Measurements from ENCODE around the gene NEK1. TPM values are rescaled to one million over a fixed set of nuclear protein-coding genes. Genes with fewer than 3 reads are reported as not detected.
A peak's percentile ranks its signal among the peaks of the same experiment; 100 is the strongest.

NEK1 gene
- total and polyA plus RNA-seq, 2 of the 4 experiments (the other 2 are of a cell fraction) = 3.3 to 3.9 TPM

DNA sequence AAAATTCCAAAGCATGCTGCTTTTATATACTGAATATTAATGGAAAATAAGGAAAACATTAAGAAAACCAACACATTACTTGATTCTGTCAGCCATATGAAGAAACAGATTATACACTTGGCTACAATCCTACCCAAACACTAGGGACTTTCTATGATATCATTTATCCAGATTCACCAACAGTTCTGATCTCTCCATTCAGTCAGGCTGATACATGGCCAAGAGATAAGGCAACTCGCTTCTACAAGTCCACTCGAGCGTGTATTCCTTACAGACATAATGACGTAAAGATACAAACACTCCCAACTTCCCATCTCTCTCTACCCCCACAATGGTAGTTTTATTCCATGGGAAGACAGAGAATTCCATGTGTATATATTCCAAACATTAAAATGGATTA, 44.5 kb downstream of the NEK1 start:
- TF ChIP-seq, protein P1, sequence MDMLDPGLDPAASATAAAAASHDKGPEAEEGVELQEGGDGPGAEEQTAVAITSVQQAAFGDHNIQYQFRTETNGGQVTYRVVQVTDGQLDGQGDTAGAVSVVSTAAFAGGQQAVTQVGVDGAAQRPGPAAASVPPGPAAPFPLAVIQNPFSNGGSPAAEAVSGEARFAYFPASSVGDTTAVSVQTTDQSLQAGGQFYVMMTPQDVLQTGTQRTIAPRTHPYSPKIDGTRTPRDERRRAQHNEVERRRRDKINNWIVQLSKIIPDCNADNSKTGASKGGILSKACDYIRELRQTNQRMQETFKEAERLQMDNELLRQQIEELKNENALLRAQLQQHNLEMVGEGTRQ (IDR thresholded peaks at IDR 0.05; ENCODE audit: low read depth, low read length) = no peak
- TF ChIP-seq RFX5 (IDR thresholded peaks at IDR 0.05; ENCODE audit: low read depth, low read length) (no peak), POLR2A (IDR thresholded peaks at IDR 0.05; ENCODE audit: low read depth, low read length) (no peak), NFE2L2 (IDR thresholded peaks at IDR 0.05; ENCODE audit: low read depth, low read length) (no peak), MAZ (IDR thresholded peaks at IDR 0.05; ENCODE audit: borderline replicate concordance, low read depth, low read length) (no peak), MXI1 (IDR thresholded peaks at IDR 0.05; ENCODE audit: borderline replicate concordance, low read depth, low read length) (no peak), CEBPB (IDR thresholded peaks at IDR 0.05; ENCODE audit: low read depth, low read length) (no peak), RCOR1 (IDR thresholded peaks at IDR 0.05; ENCODE audit: insufficient replicate concordance, low read length) (no peak), CHD1 (IDR thresholded peaks at IDR 0.05; ENCODE audit: low read depth, low read length) (no peak), MAFK (IDR thresholded peaks at IDR 0.05; ENCODE audit: low read depth, low read length) (no peak), FOS (IDR thresholded peaks at IDR 0.05; ENCODE audit: low read depth, low read length) (no peak), RAD21 (IDR thresholded peaks at IDR 0.05; ENCODE audit: low read length) (no peak)
- TF ChIP-seq, protein P2, sequence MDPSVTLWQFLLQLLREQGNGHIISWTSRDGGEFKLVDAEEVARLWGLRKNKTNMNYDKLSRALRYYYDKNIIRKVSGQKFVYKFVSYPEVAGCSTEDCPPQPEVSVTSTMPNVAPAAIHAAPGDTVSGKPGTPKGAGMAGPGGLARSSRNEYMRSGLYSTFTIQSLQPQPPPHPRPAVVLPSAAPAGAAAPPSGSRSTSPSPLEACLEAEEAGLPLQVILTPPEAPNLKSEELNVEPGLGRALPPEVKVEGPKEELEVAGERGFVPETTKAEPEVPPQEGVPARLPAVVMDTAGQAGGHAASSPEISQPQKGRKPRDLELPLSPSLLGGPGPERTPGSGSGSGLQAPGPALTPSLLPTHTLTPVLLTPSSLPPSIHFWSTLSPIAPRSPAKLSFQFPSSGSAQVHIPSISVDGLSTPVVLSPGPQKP (IDR thresholded peaks at IDR 0.05; ENCODE audit: borderline replicate concordance, low read depth, low read length) = no peak
- TF ChIP-seq, protein P3, sequence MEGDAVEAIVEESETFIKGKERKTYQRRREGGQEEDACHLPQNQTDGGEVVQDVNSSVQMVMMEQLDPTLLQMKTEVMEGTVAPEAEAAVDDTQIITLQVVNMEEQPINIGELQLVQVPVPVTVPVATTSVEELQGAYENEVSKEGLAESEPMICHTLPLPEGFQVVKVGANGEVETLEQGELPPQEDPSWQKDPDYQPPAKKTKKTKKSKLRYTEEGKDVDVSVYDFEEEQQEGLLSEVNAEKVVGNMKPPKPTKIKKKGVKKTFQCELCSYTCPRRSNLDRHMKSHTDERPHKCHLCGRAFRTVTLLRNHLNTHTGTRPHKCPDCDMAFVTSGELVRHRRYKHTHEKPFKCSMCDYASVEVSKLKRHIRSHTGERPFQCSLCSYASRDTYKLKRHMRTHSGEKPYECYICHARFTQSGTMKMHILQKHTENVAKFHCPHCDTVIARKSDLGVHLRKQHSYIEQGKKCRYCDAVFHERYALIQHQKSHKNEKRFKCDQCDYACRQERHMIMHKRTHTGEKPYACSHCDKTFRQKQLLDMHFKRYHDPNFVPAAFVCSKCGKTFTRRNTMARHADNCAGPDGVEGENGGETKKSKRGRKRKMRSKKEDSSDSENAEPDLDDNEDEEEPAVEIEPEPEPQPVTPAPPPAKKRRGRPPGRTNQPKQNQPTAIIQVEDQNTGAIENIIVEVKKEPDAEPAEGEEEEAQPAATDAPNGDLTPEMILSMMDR (conservative IDR thresholded peaks at IDR 0.05; ENCODE audit: low read depth, low read length) = no peak
- no peaks in the 10 kb centered on the region for H4K20me1 ChIP-seq (ENCODE audit: insufficient read depth, low read length)
- H3K79me1 ChIP-seq (ENCODE audit: low read depth in 1 of 2, low read length in 2 of 2) = no peaks in the 10 kb centered on the region
- no peak overlapping the region for H4K5ac ChIP-seq (ENCODE audit: low read depth, low read length)
- H2AK9ac ChIP-seq (replicated peaks; ENCODE audit: low read depth, low read length, poor library complexity) = no peak overlapping the region
- DNase-seq (peak; percentile 43), ATAC-seq (ENCODE audit: low read depth) (peak; percentile 29; the same call in 1 of the 2 replicates)
- H3K4me3 ChIP-seq (ENCODE audit: insufficient read depth, low read depth, low read length) = no peak overlapping the region
- no CpG with 5 or more reads among the region's 4 CpGs for WGBS, 2 experiments (ENCODE audit: extremely low coverage in 2 of 2, insufficient read length in 1 of 2)
- H3K9ac ChIP-seq (ENCODE audit: low read depth, low read length) = no peak overlapping the region
- H3K14ac ChIP-seq (replicated peaks; ENCODE audit: low read depth, low read length) = no peak overlapping the region
- no peak overlapping the region for H4K91ac ChIP-seq (ENCODE audit: insufficient read depth, low read depth, low read length)
- H3K36me3 ChIP-seq (ENCODE audit: control insufficient read depth, insufficient read depth, low read length) = no peaks in the 10 kb centered on the region
- dilution Hi-C loops (cut with HindIII; ENCODE audit: low sequenced_read_pairs, unreplicated experiment) = no loop called here
- H3K18ac ChIP-seq (ENCODE audit: low read depth, low read length) = no peak overlapping the region
- H2BK120ac ChIP-seq (ENCODE audit: low read depth, low read length) = no peak overlapping the region
- intact Hi-C loops (cut with micrococcal nuclease) = loop anchor here (5.0 to 10.0 kb wide), 3 partner anchors 293 to 646 kb away; partner anchors contain the start of gene SH3RF1
- no peak overlapping the region for H2BK15ac ChIP-seq (ENCODE audit: low read depth, low read length)
- H3K9me1 ChIP-seq (ENCODE audit: insufficient read depth, low read length) = no peaks in the 10 kb centered on the region
- H3K27me3 ChIP-seq (ENCODE audit: control insufficient read depth, insufficient read depth, low read length) = no peaks in the 10 kb centered on the region
- H2AK5ac ChIP-seq (ENCODE audit: low read depth, low read length) = no peak overlapping the region
- no TSS peak for BruUV-seq (replicated peaks)
- no peaks in the 10 kb centered on the region for H3K4me1 ChIP-seq (ENCODE audit: control insufficient read depth, insufficient read depth, low read length)
- no peak overlapping the region for H4K8ac ChIP-seq (ENCODE audit: low read depth in 2 of 2, low read length in 2 of 2)
- H3K23ac ChIP-seq (ENCODE audit: low read depth, low read length) = no peak overlapping the region
- no peak overlapping the region for H2BK20ac ChIP-seq (ENCODE audit: low read depth, low read length)
- H3K27ac ChIP-seq (ENCODE audit: insufficient read depth, low read length) = no peak overlapping the region
- H3K9me3 ChIP-seq (ENCODE audit: control insufficient read depth, insufficient read depth, low read length) = no peaks in the 10 kb centered on the region
- H3K4ac ChIP-seq (ENCODE audit: low read depth, low read length) = no peak overlapping the region
- H3K4me2 ChIP-seq (ENCODE audit: low read depth, low read length) = no peak overlapping the region
- CTCF ChIA-PET = interaction anchor here (2.7 kb wide), 1 partner anchor 8 kb away, joined by 7 read pairs; no protein-coding TSS in a partner anchor
- no peak overlapping the region for H2BK5ac ChIP-seq (ENCODE audit: low read depth, low read length, poor library complexity, severe bottlenecking)
- POLR2A ChIA-PET (ENCODE audit: unreplicated experiment) = no interaction called here
- H2AFZ ChIP-seq (replicated peaks; ENCODE audit: low read length, poor library complexity) = no peak overlapping the region
- H3K56ac ChIP-seq (ENCODE audit: extremely low read depth, insufficient read depth, low read length) = no peak overlapping the region
- in situ Hi-C loops (cut with MboI; ENCODE audit: low sequenced_read_pairs) = no loop called here

Data from IMR-90 (cell line).